GM21619 (cell line): ENCODE data around the gene GOLGA3.
"Not testable (repeated sequence)": the region's sequence is repeated elsewhere in the genome, so short reads cannot be mapped to it uniquely, and the experiment has no call there.

Experiments used
- ATAC-seq: cut with Tn5 transposase; IDR thresholded peaks from one replicate; pipeline ENCODE4 v1.9.1; 2021; ENCODE audit not compliant: unreplicated experiment

The GOLGA3 gene

GRCh38 chr12:132847363-132848356, 19.0 kb upstream of the GOLGA3 start:
- ATAC-seq: no peak

- not testable (repeated sequence) for ATAC-seq
Measured at GRCh38 chr12:132844681-132845080, 16.0 kb upstream of the GOLGA3 start.

GRCh38 chr12:132842449-132843045, 13.9 kb upstream of the GOLGA3 start:
- ATAC-seq: no peak

GRCh38 chr12:132841151-132841550, 12.5 kb upstream of the GOLGA3 start:
- no peak for ATAC-seq

- ATAC-seq: no peak
Measured at GRCh38 chr12:132840536-132840935, 11.9 kb upstream of the GOLGA3 start.

- ATAC-seq: no peak
Measured at GRCh38 chr12:132839558-132840235, 11.0 kb upstream of the GOLGA3 start.

GRCh38 chr12:132838410-132839080, 9.9 kb upstream of the GOLGA3 start:
- ATAC-seq: no peak

GRCh38 chr12:132837693-132838409, 9.2 kb upstream of the GOLGA3 start:
- ATAC-seq: no peak

- ATAC-seq: no peak
Measured at GRCh38 chr12:132836795-132837331, 8.2 kb upstream of the GOLGA3 start.

GRCh38 chr12:132836230-132836629, 7.6 kb upstream of the GOLGA3 start:
- not testable (repeated sequence) for ATAC-seq

GRCh38 chr12:132835076-132836025, 6.7 kb upstream of the GOLGA3 start:
- no peak for ATAC-seq

GRCh38 chr12:132834181-132834711, 5.6 kb upstream of the GOLGA3 start:
- ATAC-seq: no peak

- ATAC-seq: no peak
Measured at GRCh38 chr12:132833341-132833740, 4.7 kb upstream of the GOLGA3 start.

- no peak for ATAC-seq
Measured at GRCh38 chr12:132831771-132832170, 3.1 kb upstream of the GOLGA3 start.

GRCh38 chr12:132827763-132828703, 636 bp downstream of the GOLGA3 start:
- ATAC-seq: peak; percentile 23

GRCh38 chr12:132825861-132826260, 2.8 kb downstream of the GOLGA3 start:
- ATAC-seq: no peak

- ATAC-seq: no peak
Measured at GRCh38 chr12:132825089-132825488, 3.6 kb downstream of the GOLGA3 start.

GRCh38 chr12:132824053-132824452, 4.6 kb downstream of the GOLGA3 start:
- ATAC-seq: no peak
